ENCODE data around the gene TMEM43.

DNA sequence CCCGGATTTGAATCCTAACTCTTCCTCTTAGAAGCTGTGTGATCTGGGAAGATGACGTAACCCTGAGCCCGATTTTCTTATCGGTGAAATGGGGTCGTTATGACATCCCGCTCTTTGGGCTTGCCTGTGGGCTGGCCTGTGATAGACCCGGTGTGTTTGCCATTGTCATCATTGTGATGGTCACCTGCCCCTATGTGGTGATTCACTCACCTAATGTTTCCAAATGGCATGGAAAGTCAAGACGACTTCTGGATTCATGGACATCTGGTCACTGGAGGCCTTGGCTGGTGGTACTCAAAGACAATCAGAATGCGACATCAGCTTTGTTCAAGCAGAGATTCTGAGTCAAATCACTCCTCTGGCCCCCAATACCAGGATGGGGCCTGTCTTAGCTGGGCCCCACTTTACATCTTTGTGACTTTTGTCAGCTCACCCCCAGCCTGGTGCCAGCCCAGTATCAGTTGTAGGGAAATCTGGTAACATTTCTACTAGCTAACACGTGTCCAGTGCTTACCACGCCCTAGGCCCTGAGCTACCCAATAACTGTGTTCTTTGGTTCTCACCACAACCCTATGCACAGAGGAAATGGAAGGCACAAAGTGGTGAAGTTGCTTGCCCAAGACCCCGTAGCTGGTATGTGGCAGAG lies 2.8 kb downstream of the TMEM43 start:
- TF ChIP-seq, protein P1, sequence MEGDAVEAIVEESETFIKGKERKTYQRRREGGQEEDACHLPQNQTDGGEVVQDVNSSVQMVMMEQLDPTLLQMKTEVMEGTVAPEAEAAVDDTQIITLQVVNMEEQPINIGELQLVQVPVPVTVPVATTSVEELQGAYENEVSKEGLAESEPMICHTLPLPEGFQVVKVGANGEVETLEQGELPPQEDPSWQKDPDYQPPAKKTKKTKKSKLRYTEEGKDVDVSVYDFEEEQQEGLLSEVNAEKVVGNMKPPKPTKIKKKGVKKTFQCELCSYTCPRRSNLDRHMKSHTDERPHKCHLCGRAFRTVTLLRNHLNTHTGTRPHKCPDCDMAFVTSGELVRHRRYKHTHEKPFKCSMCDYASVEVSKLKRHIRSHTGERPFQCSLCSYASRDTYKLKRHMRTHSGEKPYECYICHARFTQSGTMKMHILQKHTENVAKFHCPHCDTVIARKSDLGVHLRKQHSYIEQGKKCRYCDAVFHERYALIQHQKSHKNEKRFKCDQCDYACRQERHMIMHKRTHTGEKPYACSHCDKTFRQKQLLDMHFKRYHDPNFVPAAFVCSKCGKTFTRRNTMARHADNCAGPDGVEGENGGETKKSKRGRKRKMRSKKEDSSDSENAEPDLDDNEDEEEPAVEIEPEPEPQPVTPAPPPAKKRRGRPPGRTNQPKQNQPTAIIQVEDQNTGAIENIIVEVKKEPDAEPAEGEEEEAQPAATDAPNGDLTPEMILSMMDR (conservative IDR thresholded peaks at IDR 0.05 in 1 of 2, IDR thresholded peaks at IDR 0.05 in 1 of 2; ENCODE audit: extremely low read depth in 1 of 2, insufficient read depth in 1 of 2, low read depth in 1 of 2, low read length in 2 of 2), result no peak
- no peak for TF ChIP-seq EZH2 (IDR thresholded peaks at IDR 0.05; ENCODE audit: borderline replicate concordance, low read length)
